SH-SY5Y (cell line): Measurements from ENCODE around the gene CUBN.

ENCODE experiments used
- GATA2 ChIP-seq: IDR thresholded peaks from 2 replicates; pipeline ENCODE4 v1.6.1; 2011; ENCODE audit warnings: mild to moderate bottlenecking, low read depth, low read length
- GATA3 ChIP-seq: IDR thresholded peaks from 2 replicates; pipeline ENCODE4 v1.6.1; 2011; ENCODE audit warnings: low read depth, mild to moderate bottlenecking, low read length, moderate library complexity

- TF ChIP-seq GATA3 (no peak), GATA2 (no peak)
These were observed 218.8 kb downstream of the CUBN start for GRCh38 chr10:16910793-16911164.
